ENCODE data around the gene PKD1.

The PKD1 gene

DNA sequence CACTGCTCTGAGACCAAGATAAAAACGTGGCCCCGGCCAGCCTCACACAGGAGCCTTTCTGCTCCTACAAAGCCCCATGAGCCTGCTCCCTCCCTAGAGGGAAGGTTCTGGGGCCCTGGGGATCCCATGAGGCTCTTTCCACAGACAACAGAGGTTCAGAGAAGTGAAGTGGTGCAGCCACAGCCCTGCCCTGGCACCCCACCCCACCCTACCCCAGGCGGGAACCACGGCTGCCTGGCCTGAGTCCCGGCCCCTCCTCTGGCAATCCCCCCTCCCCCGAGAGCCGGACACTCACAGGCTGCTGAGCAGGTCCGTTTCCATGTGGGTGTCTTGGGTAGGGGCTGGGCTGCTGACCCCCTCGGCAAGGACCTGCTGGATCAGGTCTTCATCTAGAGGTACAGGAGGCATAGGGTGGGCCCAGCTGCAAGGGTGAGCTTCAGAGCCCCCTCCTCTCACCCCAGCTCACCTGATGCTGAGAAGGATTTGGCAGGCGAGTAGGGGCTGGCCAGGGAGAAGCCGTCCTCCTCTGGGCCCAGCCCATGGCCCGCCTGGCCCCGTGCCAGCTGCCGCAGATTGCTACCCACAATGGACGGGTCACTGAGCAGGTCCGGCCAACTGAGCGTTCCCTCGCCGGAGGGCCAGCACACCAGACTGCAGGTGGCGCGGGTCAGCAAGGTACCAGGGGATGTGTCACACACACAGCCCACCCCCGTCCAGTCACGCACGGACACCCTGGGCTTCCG, 38.7 kb downstream of the PKD1 start:
- no peak for DNase-seq (ENCODE audit: low read depth)
- no peak overlapping the region for H3K4me3 ChIP-seq (replicated peaks; ENCODE audit: low read depth, low read length)
- TF ChIP-seq, protein P1, sequence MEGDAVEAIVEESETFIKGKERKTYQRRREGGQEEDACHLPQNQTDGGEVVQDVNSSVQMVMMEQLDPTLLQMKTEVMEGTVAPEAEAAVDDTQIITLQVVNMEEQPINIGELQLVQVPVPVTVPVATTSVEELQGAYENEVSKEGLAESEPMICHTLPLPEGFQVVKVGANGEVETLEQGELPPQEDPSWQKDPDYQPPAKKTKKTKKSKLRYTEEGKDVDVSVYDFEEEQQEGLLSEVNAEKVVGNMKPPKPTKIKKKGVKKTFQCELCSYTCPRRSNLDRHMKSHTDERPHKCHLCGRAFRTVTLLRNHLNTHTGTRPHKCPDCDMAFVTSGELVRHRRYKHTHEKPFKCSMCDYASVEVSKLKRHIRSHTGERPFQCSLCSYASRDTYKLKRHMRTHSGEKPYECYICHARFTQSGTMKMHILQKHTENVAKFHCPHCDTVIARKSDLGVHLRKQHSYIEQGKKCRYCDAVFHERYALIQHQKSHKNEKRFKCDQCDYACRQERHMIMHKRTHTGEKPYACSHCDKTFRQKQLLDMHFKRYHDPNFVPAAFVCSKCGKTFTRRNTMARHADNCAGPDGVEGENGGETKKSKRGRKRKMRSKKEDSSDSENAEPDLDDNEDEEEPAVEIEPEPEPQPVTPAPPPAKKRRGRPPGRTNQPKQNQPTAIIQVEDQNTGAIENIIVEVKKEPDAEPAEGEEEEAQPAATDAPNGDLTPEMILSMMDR (IDR thresholded peaks at IDR 0.05; ENCODE audit: low read length, missing control alignments): no peak

DNA sequence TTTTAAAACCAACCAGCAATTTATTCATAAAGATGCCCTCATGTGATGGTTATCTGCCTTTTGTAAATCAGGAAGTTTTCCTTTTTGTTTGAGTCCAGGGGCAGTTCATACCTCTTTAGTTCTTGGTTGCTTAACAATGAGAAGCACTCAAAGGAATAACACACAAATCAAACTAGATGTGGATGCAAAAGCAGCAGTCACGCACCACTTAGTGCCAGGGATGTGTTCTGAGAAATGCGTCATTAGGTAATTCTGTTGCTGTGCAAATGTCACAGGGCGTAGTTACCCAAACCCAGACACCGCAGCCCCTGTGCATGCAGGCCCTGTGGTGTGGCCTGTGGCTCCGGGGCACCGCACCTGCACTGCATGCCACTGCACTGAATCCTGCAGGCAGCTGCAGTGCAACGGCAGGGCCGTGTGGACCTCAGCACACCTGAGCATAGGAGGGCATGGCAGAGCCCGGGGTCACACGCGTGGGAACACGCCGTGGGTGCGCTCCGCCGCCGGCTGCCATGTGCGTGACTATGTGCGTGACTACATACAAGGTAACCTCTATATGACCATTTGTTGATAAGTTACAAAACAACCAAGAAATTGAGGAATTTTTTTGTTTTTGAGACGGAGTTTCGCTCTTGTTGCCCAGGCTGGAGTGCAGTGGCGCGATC, 39.6 kb downstream of the PKD1 start:
- TF ChIP-seq, protein P1 (IDR thresholded peaks at IDR 0.05; ENCODE audit: low read length, missing control alignments): no peak
- no peak for DNase-seq (ENCODE audit: low read depth)
- H3K4me3 ChIP-seq (replicated peaks; ENCODE audit: low read depth, low read length): no peak overlapping the region

DNA sequence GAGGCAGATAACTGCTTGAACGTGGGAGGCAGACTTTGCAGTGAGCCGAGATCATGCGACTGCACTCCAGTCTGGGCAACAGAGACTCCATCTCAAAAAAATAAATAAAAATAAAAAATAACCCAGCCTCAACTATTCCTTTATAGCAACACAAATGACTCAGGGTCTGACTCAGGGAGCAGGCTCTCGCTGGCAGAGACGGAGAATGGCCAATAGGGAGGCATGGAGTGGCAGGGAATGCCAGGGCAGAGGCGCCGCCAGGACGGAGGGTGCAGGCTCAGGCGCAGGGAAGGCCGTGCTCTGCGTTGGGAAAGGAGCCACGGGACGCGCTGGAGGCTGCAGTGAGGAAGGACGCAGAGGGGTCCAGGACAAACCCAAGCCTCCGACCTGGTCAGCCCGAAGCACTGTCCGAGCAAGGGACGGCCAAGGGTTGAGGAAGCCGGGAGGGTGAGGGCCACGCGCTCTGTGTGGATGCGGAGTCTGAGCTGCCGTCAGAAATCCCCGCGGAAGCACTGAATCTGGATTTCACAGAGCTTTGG, 40.3 kb downstream of the PKD1 start:
- H3K4me3 ChIP-seq (replicated peaks; ENCODE audit: low read depth, low read length): no peak overlapping the region
- TF ChIP-seq, protein P1 (IDR thresholded peaks at IDR 0.05; ENCODE audit: low read length, missing control alignments): no peak
- DNase-seq (ENCODE audit: low read depth): no peak

DNA sequence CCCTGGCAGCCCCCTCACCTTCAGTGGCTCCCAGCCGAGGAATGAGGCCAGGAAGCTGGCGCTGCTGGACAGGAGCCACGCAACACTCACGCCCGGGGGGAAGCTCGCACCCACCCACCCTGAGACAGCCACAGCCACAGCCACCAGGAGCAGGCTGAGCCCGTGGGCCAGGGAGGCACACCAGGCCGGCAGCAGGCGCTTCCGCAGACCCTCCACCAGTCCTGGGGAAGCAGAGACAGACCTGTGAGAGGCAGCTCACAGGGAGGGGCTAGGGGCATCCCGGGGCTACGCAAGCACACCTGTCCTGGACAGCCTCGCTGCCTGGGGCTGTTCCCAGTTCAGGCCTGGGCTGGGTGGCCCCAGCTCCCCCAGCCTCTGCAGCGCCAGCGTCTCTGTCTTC, 41.9 kb downstream of the PKD1 start:
- H3K4me3 ChIP-seq (replicated peaks; ENCODE audit: low read depth, low read length): no peak overlapping the region
- TF ChIP-seq, protein P1 (IDR thresholded peaks at IDR 0.05; ENCODE audit: low read length, missing control alignments): no peak
- DNase-seq (ENCODE audit: low read depth): no peak

DNA sequence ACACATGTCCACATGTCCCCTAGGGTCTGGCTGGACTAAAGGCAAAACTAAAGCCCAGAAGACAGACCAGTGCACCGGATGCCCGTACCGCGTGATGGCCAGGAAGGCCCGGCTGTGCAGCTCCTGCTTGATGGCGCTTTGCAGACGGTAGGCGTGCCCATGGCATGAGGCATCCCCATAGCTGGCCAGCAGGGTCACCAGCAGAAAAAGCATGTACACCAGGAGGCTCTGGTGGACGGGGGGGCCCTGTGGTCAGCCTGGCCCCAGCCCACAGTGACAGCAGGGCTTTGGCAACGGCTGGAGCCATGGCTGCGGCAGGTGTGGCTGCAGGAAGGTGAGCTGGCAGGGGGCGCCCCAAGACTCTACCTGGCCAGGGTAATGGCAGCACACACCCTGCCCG, 42.8 kb downstream of the PKD1 start:
- TF ChIP-seq, protein P1 (IDR thresholded peaks at IDR 0.05; ENCODE audit: low read length, missing control alignments): no peak
- DNase-seq (ENCODE audit: low read depth): no peak
- H3K4me3 ChIP-seq (replicated peaks; ENCODE audit: low read depth, low read length): no peak overlapping the region

DNA sequence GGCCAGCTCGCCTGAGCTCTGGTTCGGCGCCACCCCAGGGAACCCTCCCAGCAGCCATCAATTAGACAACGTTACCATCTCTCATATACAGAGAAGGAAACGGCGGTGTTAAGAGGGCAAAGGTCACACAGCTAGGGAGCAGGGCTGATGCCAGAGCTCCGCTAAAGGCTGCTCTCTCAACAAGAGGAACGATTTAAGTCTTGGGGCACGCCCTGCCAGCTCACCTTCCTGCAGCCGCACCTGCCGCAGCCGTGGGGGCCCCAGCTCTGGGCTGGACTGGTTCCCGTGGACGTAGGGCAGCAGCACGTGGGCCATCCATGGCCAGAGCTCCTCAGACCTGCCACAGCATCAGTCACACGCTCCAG, 43.5 kb downstream of the PKD1 start:
- no peak overlapping the region for H3K4me3 ChIP-seq (replicated peaks; ENCODE audit: low read depth, low read length)
- TF ChIP-seq, protein P1 (IDR thresholded peaks at IDR 0.05; ENCODE audit: low read length, missing control alignments): no peak
- no peak for DNase-seq (ENCODE audit: low read depth)
